HFFc6 (cell line): ENCODE results near the gene COL10A1. TPM values are rescaled to one million over a fixed set of nuclear protein-coding genes. Genes with fewer than 3 reads are reported as not detected.

ENCODE experiments used
- DNase-seq: peaks from one replicate; pipeline ENCODE4 v3.0.0-alpha.2; 2018
- H3K27ac Mint-ChIP-seq: 2 replicates; pipeline ENCODE4 v1.8.0; 2020; ENCODE audit warnings: mild to moderate bottlenecking, mixed read lengths
- H3K27me3 Mint-ChIP-seq: 2 replicates; pipeline ENCODE4 v1.8.0; 2021; ENCODE audit warnings: mild to moderate bottlenecking, moderate library complexity, mixed read lengths; ENCODE audit not compliant: insufficient read depth
- H3K36me3 Mint-ChIP-seq: 2 replicates; pipeline ENCODE4 v1.8.0; 2021; ENCODE audit warnings: low read depth, mixed read lengths
- H3K4me1 Mint-ChIP-seq: 2 replicates; pipeline ENCODE4 v1.8.0; 2020; ENCODE audit warnings: low read depth, mixed read lengths
- H3K4me3 Mint-ChIP-seq: 2 replicates; pipeline ENCODE4 v1.8.0; 2020; ENCODE audit warnings: mild to moderate bottlenecking, moderate library complexity, mixed read lengths
- H3K9me3 Mint-ChIP-seq: 2 replicates; pipeline ENCODE4 v1.8.0; 2020; ENCODE audit warnings: mild to moderate bottlenecking, mixed read lengths
- CTCF ChIP-seq: fragments of 200-600 bp; sonication (generic); IDR thresholded peaks from 2 replicates; pipeline ENCODE4 v1.5.0; 2021; ENCODE audit warnings: antibody characterized with exemption, mild to moderate bottlenecking
- long read RNA-seq: library from polyadenylated mRNA; unstranded; transcript quantifications from one replicate; pipeline ENCODE4 v2.0.0, GENCODE V29; 2019
- total RNA-seq, 6 experiments: library from RNA; stranded (reverse); fragmentation: NEBNext Ultra II Directional; extraction: Animal tissue kit (Norgen Biotek cat#: 25700); gene quantifications; 2 replicates in 1 of 6; 3 replicates in 5 of 6; pipeline ENCODE4 v1.2.3, GENCODE V29; 2021

The COL10A1 gene
- 1 to 10 TPM in 5 of 6 experiments, under 1 TPM in 1; 0.91 to 3.3 (median 1.9) TPM for total RNA-seq
- long read RNA-seq = 0 reads

DNA sequence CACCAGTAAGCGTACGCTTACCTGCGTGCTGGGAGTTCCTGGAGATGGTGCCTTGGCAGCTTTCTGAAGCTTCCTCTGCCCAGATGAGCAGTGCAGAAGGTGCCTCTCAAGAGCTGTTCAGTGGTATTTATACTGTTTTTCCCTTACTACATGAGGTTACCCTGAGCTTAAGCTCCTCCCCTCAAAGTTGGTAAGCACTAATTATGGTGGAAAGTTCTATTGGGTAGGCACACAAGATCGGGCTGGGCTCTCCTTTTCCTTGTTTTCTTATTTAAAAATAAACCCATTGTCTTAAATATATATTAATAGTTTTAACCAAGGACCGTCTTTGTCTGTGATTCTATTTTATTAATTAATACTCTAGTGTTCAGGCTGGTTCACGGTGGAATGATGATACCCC lies at the start of gene COL10A1:
Gene COL10A1 (minus strand): TSS at position 101 of the 400 bp plus-strand sequence. CDS start 640 bp downstream, outside the sequence.
- Mint-ChIP-seq H3K27ac (no peak within 1 kb of the TSS), H3K4me3 (no peak within 1 kb of the TSS), H3K9me3 (no peaks in the 10 kb centered on the region), H3K4me1 (peaks cover 8% of the 10 kb centered on the region), H3K36me3 (no peaks in the 10 kb centered on the region), H3K27me3 (no peaks in the 10 kb centered on the region; the same call in 1 of the 2 replicates)
- no peak for DNase-seq
- no peak for TF ChIP-seq CTCF

- Mint-ChIP-seq H3K9me3 (peaks cover 10% of the 10 kb centered on the region), H3K27ac (no peak overlapping the region), H3K4me1 (no peaks in the 10 kb centered on the region), H3K27me3 (no peaks in the 10 kb centered on the region; the same call in 1 of the 2 replicates), H3K36me3 (peaks cover 21% of the 10 kb centered on the region), H3K4me3 (no peak overlapping the region)
- DNase-seq = no peak
- no peak for TF ChIP-seq CTCF
These were observed 49.4 kb upstream of the COL10A1 start for GRCh38 chr6:116175344-116175743.

- DNase-seq = no peak
- TF ChIP-seq CTCF = no peak
- peaks cover 21% of the 10 kb centered on the region for H3K36me3 Mint-ChIP-seq
- H3K4me3 Mint-ChIP-seq = no peak overlapping the region
- peaks cover 10% of the 10 kb centered on the region for H3K9me3 Mint-ChIP-seq
- H3K27me3 Mint-ChIP-seq = no peaks in the 10 kb centered on the region; the same call in 1 of the 2 replicates
- H3K27ac Mint-ChIP-seq = no peak overlapping the region
- no peaks in the 10 kb centered on the region for H3K4me1 Mint-ChIP-seq
These were observed 48.0 kb upstream of the COL10A1 start for GRCh38 chr6:116173928-116174327.

DNA sequence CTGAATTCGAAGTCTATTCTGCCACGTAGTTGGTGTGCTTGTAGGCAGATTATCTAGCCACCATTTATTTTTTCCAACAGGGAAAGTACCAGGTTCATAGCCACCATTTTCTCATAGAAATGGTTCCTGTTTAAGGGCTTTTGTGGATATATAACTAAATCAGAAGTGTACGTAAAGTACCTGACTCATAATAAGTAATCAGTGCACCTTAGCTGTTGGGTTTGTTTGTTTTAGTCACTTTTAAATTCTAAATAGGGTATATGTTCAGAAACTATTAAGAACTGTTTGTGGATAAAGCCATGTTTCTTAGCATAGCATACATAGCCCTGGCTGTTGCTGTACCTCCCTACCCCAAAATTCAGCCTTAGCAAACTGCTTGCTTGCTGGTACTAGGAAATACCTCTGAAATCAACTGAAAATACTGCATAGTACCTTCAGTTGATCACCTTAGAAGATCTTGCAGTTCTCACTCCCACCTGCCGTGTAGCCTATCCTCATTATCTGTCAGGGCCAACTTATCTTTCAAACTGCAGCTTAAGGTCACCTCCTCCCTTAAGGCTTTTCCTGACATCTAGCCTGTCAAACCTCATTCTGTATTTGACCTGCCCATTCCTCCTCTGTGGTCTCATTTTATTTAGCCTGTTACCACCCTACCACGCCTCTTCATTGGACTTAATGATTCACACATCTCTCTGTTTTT lies 44.6 kb upstream of the COL10A1 start:
- H3K4me3 Mint-ChIP-seq = no peak overlapping the region

DNA sequence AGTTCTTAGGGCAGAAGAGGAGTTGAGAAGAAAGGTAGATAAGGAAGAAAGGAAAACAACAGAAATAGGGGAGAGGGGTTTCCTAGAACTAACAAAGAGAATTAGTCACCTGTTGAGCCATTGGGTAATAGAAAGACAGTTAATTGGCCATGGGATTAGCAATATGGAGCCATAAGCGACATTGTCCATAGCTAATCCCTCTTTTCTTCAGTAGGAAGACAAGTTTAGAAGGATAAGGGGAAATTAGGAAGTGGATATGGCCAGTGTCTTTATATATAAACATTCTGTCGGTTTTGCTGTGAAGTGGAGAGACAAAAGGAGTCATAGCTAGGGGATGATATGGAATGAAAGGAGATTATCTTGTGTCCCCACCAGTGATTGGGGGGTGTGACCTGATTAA lies 43.9 kb upstream of the COL10A1 start:
- H3K27me3 Mint-ChIP-seq = no peaks in the 10 kb centered on the region; the same call in 1 of the 2 replicates
- peaks cover 17% of the 10 kb centered on the region for H3K36me3 Mint-ChIP-seq
- no peaks in the 10 kb centered on the region for H3K4me1 Mint-ChIP-seq
- DNase-seq = no peak
- no peak overlapping the region for H3K27ac Mint-ChIP-seq
- no peak for TF ChIP-seq CTCF
- no peak overlapping the region for H3K4me3 Mint-ChIP-seq
- H3K9me3 Mint-ChIP-seq = peaks cover 5% of the 10 kb centered on the region; the same call in 1 of the 2 replicates

More for the DNA sequence above, 44.6 kb upstream of the COL10A1 start:
- no peaks in the 10 kb centered on the region; the same call in 1 of the 2 replicates for H3K27me3 Mint-ChIP-seq
- peaks cover 17% of the 10 kb centered on the region for H3K36me3 Mint-ChIP-seq
- DNase-seq = no peak
- H3K4me1 Mint-ChIP-seq = no peaks in the 10 kb centered on the region
- no peak overlapping the region for H3K27ac Mint-ChIP-seq
- no peak for TF ChIP-seq CTCF
- H3K9me3 Mint-ChIP-seq = peaks cover 10% of the 10 kb centered on the region
